Upper lobe of left lung (tissue), 4 donors: ENCODE measurements around the gene CPTP.

Experiments
- EP300 ChIP-seq, 4 donors: sonication (generic); formaldehyde crosslinking; IDR thresholded peaks; one replicate each; pipeline ENCODE4 v1.5.1; 2017; ENCODE audit warnings: antibody characterized with exemption in 4 of 4, control low read depth in 2 of 4
- POLR2A ChIP-seq, 4 donors: fragments of 450-650 bp; IDR thresholded peaks; one replicate each; pipeline ENCODE4 v1.5.1; 2016 to 2017; ENCODE audit warnings: antibody characterized with exemption in 4 of 4, mild to moderate bottlenecking in 2 of 4
- TF ChIP-seq, protein P1 (sequence below), 6 experiments: fragments of 450-650 bp in 4 of 6; fragments of 200-600 bp in 2 of 6; sonication (generic) in 2 of 6; IDR thresholded peaks; one replicate each; pipeline ENCODE4 v1.5.1; 2016 to 2019; ENCODE audit warnings: antibody characterized with exemption in 6 of 6

DNA sequence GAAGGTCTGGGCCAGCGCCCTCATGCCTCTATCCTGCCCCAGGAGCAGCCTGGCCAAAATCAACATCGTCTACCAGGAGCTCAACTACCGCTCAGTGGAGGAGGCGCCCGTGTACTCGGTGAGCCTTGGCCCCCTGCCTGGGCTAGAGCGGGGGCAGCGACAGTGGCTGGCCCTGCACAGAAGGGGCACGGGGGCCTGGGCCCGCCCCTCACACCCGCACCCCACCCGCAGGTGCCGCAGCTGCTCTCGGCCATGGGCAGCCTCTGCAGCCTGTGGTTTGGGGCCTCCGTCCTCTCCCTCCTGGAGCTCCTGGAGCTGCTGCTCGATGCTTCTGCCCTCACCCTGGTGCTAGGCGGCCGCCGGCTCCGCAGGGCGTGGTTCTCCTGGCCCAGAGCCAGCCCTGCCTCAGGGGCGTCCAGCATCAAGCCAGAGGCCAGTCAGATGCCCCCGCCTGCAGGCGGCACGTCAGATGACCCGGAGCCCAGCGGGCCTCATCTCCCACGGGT, 33.5 kb upstream of the CPTP start:
- TF ChIP-seq, protein P1, sequence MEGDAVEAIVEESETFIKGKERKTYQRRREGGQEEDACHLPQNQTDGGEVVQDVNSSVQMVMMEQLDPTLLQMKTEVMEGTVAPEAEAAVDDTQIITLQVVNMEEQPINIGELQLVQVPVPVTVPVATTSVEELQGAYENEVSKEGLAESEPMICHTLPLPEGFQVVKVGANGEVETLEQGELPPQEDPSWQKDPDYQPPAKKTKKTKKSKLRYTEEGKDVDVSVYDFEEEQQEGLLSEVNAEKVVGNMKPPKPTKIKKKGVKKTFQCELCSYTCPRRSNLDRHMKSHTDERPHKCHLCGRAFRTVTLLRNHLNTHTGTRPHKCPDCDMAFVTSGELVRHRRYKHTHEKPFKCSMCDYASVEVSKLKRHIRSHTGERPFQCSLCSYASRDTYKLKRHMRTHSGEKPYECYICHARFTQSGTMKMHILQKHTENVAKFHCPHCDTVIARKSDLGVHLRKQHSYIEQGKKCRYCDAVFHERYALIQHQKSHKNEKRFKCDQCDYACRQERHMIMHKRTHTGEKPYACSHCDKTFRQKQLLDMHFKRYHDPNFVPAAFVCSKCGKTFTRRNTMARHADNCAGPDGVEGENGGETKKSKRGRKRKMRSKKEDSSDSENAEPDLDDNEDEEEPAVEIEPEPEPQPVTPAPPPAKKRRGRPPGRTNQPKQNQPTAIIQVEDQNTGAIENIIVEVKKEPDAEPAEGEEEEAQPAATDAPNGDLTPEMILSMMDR (IDR thresholded peaks at IDR 0.05) = no peak
- no peak for TF ChIP-seq POLR2A (IDR thresholded peaks at IDR 0.05)
- TF ChIP-seq EP300 (IDR thresholded peaks at IDR 0.05) = no peak
